Right hindlimb (tissue), 1 donor: ENCODE measurements around the gene SRCIN1.

Experiments
- DNase-seq: peaks from one replicate; pipeline ENCODE4 v3.0.0-alpha.2; 2018

The SRCIN1 gene

GRCh38 chr17:38561416-38562214 lies 44.1 kb downstream of the SRCIN1 start:
- DNase-seq, result no peak

- no peak for DNase-seq
Observed at GRCh38 chr17:38560503-38561318, 45.0 kb downstream of the SRCIN1 start.

- no peak for DNase-seq
Observed at GRCh38 chr17:38559880-38560230, 45.9 kb downstream of the SRCIN1 start.

- peak; percentile 78 for DNase-seq
Observed at GRCh38 chr17:38559051-38559879, 46.5 kb downstream of the SRCIN1 start.

- DNase-seq, result no peak
Observed at GRCh38 chr17:38558728-38559050, 47.1 kb downstream of the SRCIN1 start.

GRCh38 chr17:38557836-38558727 lies 47.7 kb downstream of the SRCIN1 start:
- peak; percentile 91 for DNase-seq

GRCh38 chr17:38557396-38557795 lies 48.4 kb downstream of the SRCIN1 start:
- no peak for DNase-seq

- no peak for DNase-seq
Observed at GRCh38 chr17:38556239-38556638, 49.5 kb downstream of the SRCIN1 start.

- no peak for DNase-seq
Observed at GRCh38 chr17:38554430-38555350, 51.1 kb downstream of the SRCIN1 start.

- no peak for DNase-seq
Observed at GRCh38 chr17:38552343-38552742, 53.4 kb downstream of the SRCIN1 start.

GRCh38 chr17:38551121-38551520 lies 54.6 kb downstream of the SRCIN1 start:
- DNase-seq, result no peak

- no peak for DNase-seq
Observed at GRCh38 chr17:38550661-38551060, 55.1 kb downstream of the SRCIN1 start.

- no peak for DNase-seq
Observed at GRCh38 chr17:38549285-38549684, 56.5 kb downstream of the SRCIN1 start.

- no peak for DNase-seq
Observed at GRCh38 chr17:38547444-38547843, 58.3 kb downstream of the SRCIN1 start.

GRCh38 chr17:38546396-38546795 lies 59.4 kb downstream of the SRCIN1 start:
- DNase-seq, result no peak

- peak; percentile 9 for DNase-seq
Observed at GRCh38 chr17:38545531-38546225, 60.1 kb downstream of the SRCIN1 start.

GRCh38 chr17:38544839-38545209 lies 60.9 kb downstream of the SRCIN1 start:
- DNase-seq, result peak; percentile 12

GRCh38 chr17:38544175-38544838 lies 61.4 kb downstream of the SRCIN1 start:
- DNase-seq, result peak; percentile 13

- DNase-seq, result peak; percentile 14
Observed at GRCh38 chr17:38543403-38544174, 62.2 kb downstream of the SRCIN1 start.
